ENCODE measurements around the gene BTLA.
"Not testable (repeated sequence)": the region's sequence is repeated elsewhere in the genome, so short reads cannot be mapped to it uniquely, and the experiment has no call there.

The BTLA gene

DNA sequence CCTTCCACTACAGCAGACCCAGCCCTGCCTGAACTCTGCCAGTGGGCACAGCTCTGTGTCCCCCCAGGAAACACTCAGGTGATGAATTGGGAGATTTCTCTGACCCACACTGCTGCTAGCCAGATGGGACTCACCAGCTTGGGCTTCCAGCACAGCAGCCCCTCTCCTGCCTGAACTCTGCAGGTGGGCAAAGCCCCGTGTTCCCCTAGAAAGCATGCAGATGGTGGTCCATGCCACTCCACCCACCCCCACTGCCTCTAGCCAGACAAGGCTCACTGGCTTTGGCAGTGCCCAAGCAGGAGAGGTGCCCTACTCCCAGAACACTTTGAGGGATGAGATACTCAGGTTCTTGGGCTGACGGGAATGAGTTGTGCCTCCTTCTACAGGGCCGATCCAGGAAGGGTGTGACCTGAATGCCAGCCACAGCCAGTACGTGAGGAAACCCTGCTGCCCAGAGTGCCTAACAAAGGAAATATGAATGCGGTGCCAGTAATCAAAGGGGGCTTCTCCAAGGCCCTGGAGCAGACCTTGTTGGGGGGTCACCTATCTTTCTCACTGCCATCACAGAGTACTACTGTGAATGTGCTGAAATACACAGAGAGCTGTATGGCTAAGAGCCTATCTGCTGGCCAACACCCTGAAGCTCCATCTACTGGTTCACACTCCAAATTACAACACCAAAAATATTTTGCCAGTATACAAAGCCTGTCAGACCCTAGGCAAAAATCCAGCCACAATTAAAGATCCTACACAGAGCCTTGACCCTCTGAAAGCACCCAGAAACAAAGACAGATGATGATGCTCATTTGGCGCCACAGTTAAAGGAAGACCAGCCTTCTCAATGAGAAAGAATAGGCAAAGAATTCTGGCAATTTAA lies 61.9 kb downstream of the BTLA start:
- peak; percentile 1 for DNase-seq

DNA sequence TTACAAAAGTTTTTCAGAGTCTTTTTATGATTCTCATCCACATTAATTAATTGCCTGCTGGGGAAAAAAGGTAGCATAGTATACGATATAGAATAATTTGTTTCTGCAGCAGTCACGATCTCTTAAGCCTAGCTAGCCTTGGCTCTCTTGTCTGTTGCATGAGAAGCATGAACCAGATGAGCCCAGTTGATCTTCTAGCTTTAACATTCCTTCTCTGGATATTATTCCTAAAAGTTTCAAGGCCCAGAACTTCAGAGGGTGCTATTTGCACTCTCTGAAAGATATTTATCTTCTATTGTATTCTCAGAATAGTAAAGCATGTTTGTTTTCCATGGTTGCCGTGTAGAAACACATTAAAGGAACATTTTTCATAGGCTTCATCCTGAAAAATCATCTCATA lies 69.3 kb downstream of the BTLA start:
- DNase-seq, result no peak

- DNase-seq, result no peak
These were observed 72.1 kb downstream of the BTLA start for GRCh38 chr3:112427123-112427522.

- no peak for DNase-seq
These were observed 73.2 kb downstream of the BTLA start for GRCh38 chr3:112425858-112426750.

GRCh38 chr3:112425382-112425781 lies 73.9 kb downstream of the BTLA start:
- DNase-seq, result no peak

- DNase-seq, result no peak
These were observed 74.9 kb downstream of the BTLA start for GRCh38 chr3:112424394-112424793.

DNA sequence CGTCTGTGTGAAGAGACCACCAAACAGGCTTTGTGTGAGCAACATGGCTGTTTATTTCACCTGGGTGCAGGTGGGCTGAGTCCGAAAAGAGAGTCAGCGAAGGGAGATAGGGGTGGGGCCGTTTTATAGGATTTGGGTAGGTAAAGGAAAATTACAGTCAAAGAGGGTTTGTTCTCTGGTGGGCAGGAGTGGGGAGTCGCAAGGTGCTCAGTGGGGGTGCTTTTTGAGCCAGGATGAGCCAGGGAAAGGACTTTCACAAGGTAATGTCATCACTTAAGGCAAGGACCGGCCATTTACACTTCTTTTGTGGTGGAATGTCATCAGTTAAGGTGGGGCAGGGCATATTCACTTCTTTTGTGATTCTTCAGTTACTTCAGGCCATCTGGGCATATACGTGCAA lies 76.4 kb downstream of the BTLA start:
- DNase-seq, result not testable (repeated sequence)

DNA sequence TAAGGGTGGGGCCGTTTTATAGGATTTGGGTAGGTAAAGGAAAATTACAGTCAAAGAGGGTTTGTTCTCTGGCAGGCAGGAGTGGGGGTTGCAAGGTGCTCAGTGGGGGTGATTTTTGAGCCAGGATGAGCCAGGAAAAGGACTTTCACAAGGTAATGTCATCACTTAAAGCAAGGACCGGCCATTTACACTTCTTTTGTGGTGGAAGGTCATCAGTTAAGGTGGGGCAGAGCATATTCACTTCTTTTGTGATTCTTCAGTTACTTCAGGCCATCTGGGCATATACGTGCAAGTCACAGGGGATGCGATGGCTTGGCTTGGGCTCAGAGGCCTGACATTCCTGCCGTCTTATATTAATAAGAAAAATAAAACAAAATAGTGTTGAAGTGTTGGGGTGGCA lies 80.7 kb downstream of the BTLA start:
- DNase-seq, result not testable (repeated sequence)

DNA sequence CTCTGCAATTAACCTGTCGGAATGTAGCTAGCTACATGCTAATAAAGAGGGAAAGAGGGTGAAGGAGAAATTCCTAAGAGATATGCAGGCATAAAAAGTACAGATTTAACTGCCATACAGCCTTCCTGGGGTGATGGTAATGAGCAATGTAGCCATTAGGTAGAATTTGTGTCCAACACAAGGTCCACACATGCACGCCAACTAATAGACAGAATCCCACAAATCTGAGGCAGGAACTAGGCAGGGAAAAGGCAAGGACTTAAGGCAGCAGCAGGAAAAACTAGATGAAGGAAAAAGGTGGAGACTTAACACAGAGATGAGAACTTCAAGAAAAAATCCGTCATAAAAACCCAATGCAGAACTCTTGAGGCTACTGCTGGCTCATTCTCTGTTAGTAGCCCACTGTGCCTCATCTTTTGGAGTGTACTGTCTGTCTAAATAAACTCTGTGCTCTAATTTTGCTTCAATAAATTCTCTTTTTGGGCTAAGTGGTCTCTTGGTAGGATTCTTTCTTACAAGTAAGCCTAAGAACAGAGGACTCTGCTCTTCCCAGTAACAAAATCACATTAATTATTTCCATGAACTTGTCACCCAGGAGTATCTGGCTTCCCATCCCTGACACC lies 81.5 kb downstream of the BTLA start:
- no peak for DNase-seq

GRCh38 chr3:112416391-112417212 lies 82.7 kb downstream of the BTLA start:
- DNase-seq, result no peak

GRCh38 chr3:112415390-112415789 lies 83.9 kb downstream of the BTLA start:
- DNase-seq, result no peak

All from activated effector memory CD4-positive, alpha-beta T cell treated with Interleukin-2 at 50 U/mL for 16 hours (primary cell).